Ishikawa (cell line): Measurements from ENCODE around the gene ABCC1.

ENCODE experiments used
- CEBPB ChIP-seq: IDR thresholded peaks from 2 replicates; pipeline ENCODE4 v1.6.1; 2012
- CREB1 ChIP-seq: IDR thresholded peaks from 2 replicates; pipeline ENCODE4 v1.6.1; 2012; ENCODE audit warnings: low read depth
- EGR1 ChIP-seq: IDR thresholded peaks from 2 replicates; pipeline ENCODE4 v1.6.1; 2012
- EP300 ChIP-seq: IDR thresholded peaks from 2 replicates; pipeline ENCODE4 v1.6.1; 2012; ENCODE audit warnings: borderline replicate concordance
- FOXM1 ChIP-seq: IDR thresholded peaks from 2 replicates; pipeline ENCODE4 v1.6.1; 2012; ENCODE audit warnings: low read depth, borderline replicate concordance
- MAX ChIP-seq: IDR thresholded peaks from 2 replicates; pipeline ENCODE4 v1.6.1; 2012
- NFIC ChIP-seq: IDR thresholded peaks from 2 replicates; pipeline ENCODE4 v1.6.1; 2012
- RAD21 ChIP-seq: IDR thresholded peaks from 2 replicates; pipeline ENCODE4 v1.6.1; 2012; ENCODE audit warnings: low read depth
- REST ChIP-seq: IDR thresholded peaks from 2 replicates; pipeline ENCODE4 v1.6.1; 2012; ENCODE audit warnings: low read depth, mild to moderate bottlenecking
- TAF1 ChIP-seq: IDR thresholded peaks from 2 replicates; pipeline ENCODE4 v1.6.1; 2012; ENCODE audit warnings: low read depth, mild to moderate bottlenecking
- TCF12 ChIP-seq: IDR thresholded peaks from 2 replicates; pipeline ENCODE4 v1.6.1; 2012; ENCODE audit warnings: low read depth
- TEAD4 ChIP-seq: IDR thresholded peaks from 2 replicates; pipeline ENCODE4 v1.6.1; 2012
- USF1 ChIP-seq: IDR thresholded peaks from 2 replicates; pipeline ENCODE4 v1.6.1; 2012
- YY1 ChIP-seq: IDR thresholded peaks from 2 replicates; pipeline ENCODE4 v1.6.1; 2012; ENCODE audit warnings: low read depth
- ZBTB7A ChIP-seq: IDR thresholded peaks from 2 replicates; pipeline ENCODE4 v1.6.1; 2012; ENCODE audit warnings: low read depth

The ABCC1 gene

GRCh38 chr16:16124438-16124837, 175.0 kb downstream of the ABCC1 start:
- TF ChIP-seq NFIC (no peak), EP300 (no peak), RAD21 (no peak), USF1 (no peak), TEAD4 (no peak), CREB1 (no peak), MAX (no peak), YY1 (no peak), TCF12 (no peak), ZBTB7A (no peak), REST (no peak), CEBPB (no peak), EGR1 (no peak), TAF1 (no peak), FOXM1 (no peak)

GRCh38 chr16:16124974-16125373, 175.6 kb downstream of the ABCC1 start:
- TF ChIP-seq TEAD4 (no peak), REST (no peak), YY1 (no peak), USF1 (no peak), ZBTB7A (no peak), CREB1 (no peak), TCF12 (no peak), NFIC (no peak), EGR1 (no peak), FOXM1 (no peak)

- TF ChIP-seq FOXM1, result no peak
- no peak for TF ChIP-seq TCF12
These were observed 177.5 kb downstream of the ABCC1 start for GRCh38 chr16:16126896-16127295.

- TF ChIP-seq MAX (no peak), ZBTB7A (no peak), TCF12 (no peak), RAD21 (peak; percentile 89), USF1 (no peak), EGR1 (no peak), CREB1 (no peak), TEAD4 (peak; percentile 42), EP300 (no peak), TAF1 (no peak), YY1 (no peak), NFIC (no peak), FOXM1 (no peak), REST (no peak), CEBPB (no peak)
These were observed 178.2 kb downstream of the ABCC1 start for GRCh38 chr16:16127469-16128116.
